ENCODE measurements around the gene PLCL1. TPM values are rescaled to one million over a fixed set of nuclear protein-coding genes. Genes with fewer than 3 reads are reported as not detected.

The PLCL1 gene
- total and polyA plus RNA-seq, 10 of the 15 experiments (the other 5 are each of a cell fraction or from before 2014, with no cell fraction given): 0.03 to 1.5 (median 0.22) TPM

DNA sequence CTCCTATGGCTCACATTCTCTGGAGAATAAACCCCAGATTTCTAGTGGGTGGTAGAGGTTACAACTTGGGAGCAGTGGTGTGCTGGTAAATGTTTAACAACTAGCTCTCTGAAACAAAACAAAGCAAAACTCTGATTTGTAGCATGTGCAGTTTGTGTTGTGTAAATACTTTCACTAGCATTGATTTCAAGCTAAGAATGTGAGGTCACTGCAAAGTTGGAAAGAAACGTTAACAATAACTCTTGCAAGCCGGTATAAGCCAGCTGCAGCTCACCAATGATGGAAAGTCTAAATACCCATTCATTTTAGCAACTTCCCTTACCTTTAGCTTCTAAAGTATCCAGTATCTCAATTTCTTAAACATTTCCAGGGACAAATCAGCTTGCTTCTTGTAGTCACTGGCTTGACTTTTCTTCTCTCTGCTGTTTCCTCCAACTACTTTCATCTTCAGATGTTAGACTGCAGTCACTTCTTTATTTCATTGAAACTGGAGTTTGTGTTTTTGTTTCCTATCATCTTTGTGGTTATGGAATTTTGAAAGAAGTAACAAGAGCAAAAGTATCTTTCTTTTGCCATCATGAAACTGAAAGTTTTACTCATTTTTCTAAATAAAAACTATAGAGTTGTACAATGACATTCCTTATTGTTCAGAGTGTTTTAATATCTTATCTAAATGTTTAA lies 140.2 kb downstream of the PLCL1 start (continued):
- TF ChIP-seq, protein P1, sequence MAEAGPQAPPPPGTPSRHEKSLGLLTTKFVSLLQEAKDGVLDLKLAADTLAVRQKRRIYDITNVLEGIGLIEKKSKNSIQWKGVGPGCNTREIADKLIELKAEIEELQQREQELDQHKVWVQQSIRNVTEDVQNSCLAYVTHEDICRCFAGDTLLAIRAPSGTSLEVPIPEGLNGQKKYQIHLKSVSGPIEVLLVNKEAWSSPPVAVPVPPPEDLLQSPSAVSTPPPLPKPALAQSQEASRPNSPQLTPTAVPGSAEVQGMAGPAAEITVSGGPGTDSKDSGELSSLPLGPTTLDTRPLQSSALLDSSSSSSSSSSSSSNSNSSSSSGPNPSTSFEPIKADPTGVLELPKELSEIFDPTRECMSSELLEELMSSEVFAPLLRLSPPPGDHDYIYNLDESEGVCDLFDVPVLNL (IDR thresholded peaks at IDR 0.05; ENCODE audit: low read depth, low read length): no peak
- TF ChIP-seq IKZF1 (conservative IDR thresholded peaks at IDR 0.05) (no peak), MEF2A (IDR thresholded peaks at IDR 0.05; ENCODE audit: insufficient read depth, low read depth, low read length) (no peak), ZZZ3 (IDR thresholded peaks at IDR 0.05; ENCODE audit: control insufficient read depth, insufficient read length, low read depth) (no peak), STAT3 (IDR thresholded peaks at IDR 0.05; ENCODE audit: low read depth, low read length) (no peak), SUPT20H (IDR thresholded peaks at IDR 0.05; ENCODE audit: borderline replicate concordance, control insufficient read depth, low read depth, low read length) (no peak), SP1 (IDR thresholded peaks at IDR 0.05; ENCODE audit: low read depth, low read length) (no peak), YBX1 (IDR thresholded peaks at IDR 0.05) (no peak)
- TF ChIP-seq, protein P2, sequence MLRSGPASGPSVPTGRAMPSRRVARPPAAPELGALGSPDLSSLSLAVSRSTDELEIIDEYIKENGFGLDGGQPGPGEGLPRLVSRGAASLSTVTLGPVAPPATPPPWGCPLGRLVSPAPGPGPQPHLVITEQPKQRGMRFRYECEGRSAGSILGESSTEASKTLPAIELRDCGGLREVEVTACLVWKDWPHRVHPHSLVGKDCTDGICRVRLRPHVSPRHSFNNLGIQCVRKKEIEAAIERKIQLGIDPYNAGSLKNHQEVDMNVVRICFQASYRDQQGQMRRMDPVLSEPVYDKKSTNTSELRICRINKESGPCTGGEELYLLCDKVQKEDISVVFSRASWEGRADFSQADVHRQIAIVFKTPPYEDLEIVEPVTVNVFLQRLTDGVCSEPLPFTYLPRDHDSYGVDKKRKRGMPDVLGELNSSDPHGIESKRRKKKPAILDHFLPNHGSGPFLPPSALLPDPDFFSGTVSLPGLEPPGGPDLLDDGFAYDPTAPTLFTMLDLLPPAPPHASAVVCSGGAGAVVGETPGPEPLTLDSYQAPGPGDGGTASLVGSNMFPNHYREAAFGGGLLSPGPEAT (IDR thresholded peaks at IDR 0.05; ENCODE audit: low read depth): no peak

DNA sequence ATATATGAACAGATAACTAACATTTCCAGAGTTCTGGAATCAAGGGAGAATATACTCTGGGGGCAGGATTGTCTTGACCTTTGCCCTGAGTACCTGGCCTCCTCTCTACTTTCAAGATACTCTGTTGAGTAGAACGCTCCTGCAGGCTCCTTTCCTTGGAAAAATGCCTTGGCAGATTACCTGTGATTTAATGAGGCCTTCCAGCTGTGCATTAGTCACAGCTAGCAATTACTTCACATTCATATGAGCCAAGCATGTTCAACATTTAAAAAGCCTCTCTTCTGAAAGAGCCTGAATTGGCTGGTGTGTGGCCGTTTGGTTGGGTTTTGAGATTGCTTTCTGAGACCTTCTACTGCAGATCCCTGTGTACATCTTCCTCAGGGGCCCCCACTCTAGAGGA lies 142.2 kb downstream of the PLCL1 start:
- no peak overlapping the region for H3K4me3 ChIP-seq
- DNase-seq (ENCODE audit: low read depth, low spot score) (no peak), ATAC-seq (no peak), FAIRE-seq (no peak)
- CTCF ChIA-PET: interaction anchor here (0.6 to 1.4 kb wide), 3 partner anchors 12 to 95 kb away, joined by 3 read pairs; no protein-coding TSS in a partner anchor
- no peaks in the 10 kb centered on the region for H3K4me1 ChIP-seq (ENCODE audit: control insufficient read depth, insufficient read depth, low read length)
- RAD21 ChIA-PET (ENCODE audit: unreplicated experiment): no interaction called here
- POLR2A ChIA-PET: no interaction called here
- H3K9me3 ChIP-seq (replicated peaks; ENCODE audit: control insufficient read depth, insufficient read depth, low read length): no peaks in the 10 kb centered on the region
- WGBS (ENCODE audit: insufficient coverage, insufficient replicate concordance, low lambda C conversion rate, missing lambda C conversion rate): 50% methylated on average over 2 of the region's 2 CpGs
- H3K79me2 ChIP-seq (ENCODE audit: control insufficient read depth, insufficient read depth, low read length): no peaks in the 10 kb centered on the region
- in situ Hi-C loops (cut with MboI): no loop called here
- intact Hi-C loops (cut with micrococcal nuclease; ENCODE audit: unreplicated experiment): no loop called here
- no peaks in the 10 kb centered on the region for H4K20me1 ChIP-seq (ENCODE audit: control insufficient read depth, insufficient read depth)
- no TSS peak for BruUV-seq (replicated peaks)
- H3K36me3 ChIP-seq (ENCODE audit: control insufficient read depth in 2 of 2, insufficient read depth in 2 of 2, low read length in 1 of 2): no peaks in the 10 kb centered on the region
- H3K9ac ChIP-seq (ENCODE audit: control insufficient read depth, insufficient read depth, low read length): no peak overlapping the region
- no peak overlapping the region for H3K27ac ChIP-seq (ENCODE audit: control insufficient read depth, insufficient read depth)
- no peak overlapping the region for H3K4me2 ChIP-seq (ENCODE audit: control insufficient read depth, insufficient read depth)
- no peak overlapping the region for H2AFZ ChIP-seq (ENCODE audit: control insufficient read depth, low read depth, low read length)
- no peaks in the 10 kb centered on the region; a peak in 1 of 4 replicates for H3K27me3 ChIP-seq (replicated peaks in 1 of 2; ENCODE audit: control insufficient read depth in 2 of 2, insufficient read depth in 2 of 2, low read length in 1 of 2)
- SMC1A ChIA-PET (ENCODE audit: uncharacterized antibody, unreplicated experiment): interaction anchor here (1.4 kb wide), 1 partner anchor 13 kb away, joined by 5 read pairs; no protein-coding TSS in a partner anchor
- TF ChIP-seq EZH2 (IDR thresholded peaks at IDR 0.05; ENCODE audit: borderline replicate concordance, control insufficient read depth, low read depth, low read length) (no peak), RAD51 (IDR thresholded peaks at IDR 0.05) (no peak), NR2C2 (IDR thresholded peaks at IDR 0.05; ENCODE audit: borderline replicate concordance, control insufficient read depth, insufficient read length, low read depth) (no peak), SP1 (IDR thresholded peaks at IDR 0.05; ENCODE audit: low read depth, low read length) (no peak), LARP7 (IDR thresholded peaks at IDR 0.05) (no peak), POU2F2 (IDR thresholded peaks at IDR 0.05; ENCODE audit: borderline replicate concordance, low read depth, low read length) (no peak)
- TF ChIP-seq, protein P3, sequence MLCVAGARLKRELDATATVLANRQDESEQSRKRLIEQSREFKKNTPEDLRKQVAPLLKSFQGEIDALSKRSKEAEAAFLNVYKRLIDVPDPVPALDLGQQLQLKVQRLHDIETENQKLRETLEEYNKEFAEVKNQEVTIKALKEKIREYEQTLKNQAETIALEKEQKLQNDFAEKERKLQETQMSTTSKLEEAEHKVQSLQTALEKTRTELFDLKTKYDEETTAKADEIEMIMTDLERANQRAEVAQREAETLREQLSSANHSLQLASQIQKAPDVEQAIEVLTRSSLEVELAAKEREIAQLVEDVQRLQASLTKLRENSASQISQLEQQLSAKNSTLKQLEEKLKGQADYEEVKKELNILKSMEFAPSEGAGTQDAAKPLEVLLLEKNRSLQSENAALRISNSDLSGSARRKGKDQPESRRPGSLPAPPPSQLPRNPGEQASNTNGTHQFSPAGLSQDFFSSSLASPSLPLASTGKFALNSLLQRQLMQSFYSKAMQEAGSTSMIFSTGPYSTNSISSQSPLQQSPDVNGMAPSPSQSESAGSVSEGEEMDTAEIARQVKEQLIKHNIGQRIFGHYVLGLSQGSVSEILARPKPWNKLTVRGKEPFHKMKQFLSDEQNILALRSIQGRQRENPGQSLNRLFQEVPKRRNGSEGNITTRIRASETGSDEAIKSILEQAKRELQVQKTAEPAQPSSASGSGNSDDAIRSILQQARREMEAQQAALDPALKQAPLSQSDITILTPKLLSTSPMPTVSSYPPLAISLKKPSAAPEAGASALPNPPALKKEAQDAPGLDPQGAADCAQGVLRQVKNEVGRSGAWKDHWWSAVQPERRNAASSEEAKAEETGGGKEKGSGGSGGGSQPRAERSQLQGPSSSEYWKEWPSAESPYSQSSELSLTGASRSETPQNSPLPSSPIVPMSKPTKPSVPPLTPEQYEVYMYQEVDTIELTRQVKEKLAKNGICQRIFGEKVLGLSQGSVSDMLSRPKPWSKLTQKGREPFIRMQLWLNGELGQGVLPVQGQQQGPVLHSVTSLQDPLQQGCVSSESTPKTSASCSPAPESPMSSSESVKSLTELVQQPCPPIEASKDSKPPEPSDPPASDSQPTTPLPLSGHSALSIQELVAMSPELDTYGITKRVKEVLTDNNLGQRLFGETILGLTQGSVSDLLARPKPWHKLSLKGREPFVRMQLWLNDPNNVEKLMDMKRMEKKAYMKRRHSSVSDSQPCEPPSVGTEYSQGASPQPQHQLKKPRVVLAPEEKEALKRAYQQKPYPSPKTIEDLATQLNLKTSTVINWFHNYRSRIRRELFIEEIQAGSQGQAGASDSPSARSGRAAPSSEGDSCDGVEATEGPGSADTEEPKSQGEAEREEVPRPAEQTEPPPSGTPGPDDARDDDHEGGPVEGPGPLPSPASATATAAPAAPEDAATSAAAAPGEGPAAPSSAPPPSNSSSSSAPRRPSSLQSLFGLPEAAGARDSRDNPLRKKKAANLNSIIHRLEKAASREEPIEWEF (IDR thresholded peaks at IDR 0.05; ENCODE audit: insufficient replicate concordance, low read depth, low read length): no peak
